Activated naive CD8-positive, alpha-beta T cell treated with anti-CD3 and anti-CD28 coated beads for 36 hours (primary cell): Measurements from ENCODE around the gene IFNA2. TPM values are rescaled to one million over a fixed set of nuclear protein-coding genes. Genes with fewer than 3 reads are reported as not detected.
A peak's percentile ranks its signal among the peaks of the same experiment; 100 is the strongest.

Experiments used
- DNase-seq: peaks from one replicate; pipeline ENCODE4 v3.0.0; 2021
- H3K27ac Mint-ChIP-seq: one replicate; pipeline ENCODE4 v1.8.0; 2022; ENCODE audit warnings: mild to moderate bottlenecking, moderate library complexity, mixed read lengths
- H3K27me3 Mint-ChIP-seq: one replicate; pipeline ENCODE4 v1.8.0; 2022; ENCODE audit warnings: mild to moderate bottlenecking, mixed read lengths
- H3K36me3 Mint-ChIP-seq: one replicate; pipeline ENCODE4 v1.8.0; 2021; ENCODE audit warnings: mild to moderate bottlenecking, mixed read lengths
- H3K4me1 Mint-ChIP-seq: one replicate; pipeline ENCODE4 v1.8.0; 2021; ENCODE audit warnings: mixed read lengths
- H3K4me3 Mint-ChIP-seq: one replicate; pipeline ENCODE4 v1.8.0; 2022; ENCODE audit warnings: mild to moderate bottlenecking, moderate library complexity, mixed read lengths
- H3K9me3 Mint-ChIP-seq: one replicate; pipeline ENCODE4 v1.8.0; 2022; ENCODE audit warnings: mixed read lengths
- total RNA-seq, 2 experiments: library from RNA; stranded (reverse); gene quantifications; one replicate each; pipeline ENCODE4 v1.2.3, GENCODE V29; 2021

Gene IFNA2
- total RNA-seq, 2 experiments from 2014 or later: not detected

GRCh38 chr9:21348430-21348970 is 36.7 kb downstream of the IFNA2 start:
- no peak overlapping the region for H3K27ac Mint-ChIP-seq
- no peak for DNase-seq
- H3K36me3 Mint-ChIP-seq: no peaks in the 10 kb centered on the region
- no peaks in the 10 kb centered on the region for H3K4me1 Mint-ChIP-seq
- H3K4me3 Mint-ChIP-seq: no peak overlapping the region
- H3K27me3 Mint-ChIP-seq: peaks cover 22% of the 10 kb centered on the region
- H3K9me3 Mint-ChIP-seq: no peaks in the 10 kb centered on the region

GRCh38 chr9:21340735-21341134 is 44.5 kb downstream of the IFNA2 start:
- peaks cover 10% of the 10 kb centered on the region for H3K4me1 Mint-ChIP-seq
- no peak for DNase-seq
- no peaks in the 10 kb centered on the region for H3K36me3 Mint-ChIP-seq
- H3K27me3 Mint-ChIP-seq: peaks cover 27% of the 10 kb centered on the region
- no peaks in the 10 kb centered on the region for H3K9me3 Mint-ChIP-seq
- no peak overlapping the region for H3K4me3 Mint-ChIP-seq
- H3K27ac Mint-ChIP-seq: no peak overlapping the region

- Mint-ChIP-seq H3K27ac (peak overlapping the region; percentile 22), H3K36me3 (peaks cover 24% of the 10 kb centered on the region), H3K9me3 (peaks cover 3% of the 10 kb centered on the region), H3K27me3 (no peaks in the 10 kb centered on the region), H3K4me1 (peaks cover 37% of the 10 kb centered on the region), H3K4me3 (no peak overlapping the region)
- DNase-seq: no peak
These were observed 48.7 kb downstream of the IFNA2 start for GRCh38 chr9:21336457-21336856.

- H3K27ac Mint-ChIP-seq: peak within 1 kb of the TSS; percentile 88
- H3K9me3 Mint-ChIP-seq: peaks cover 3% of the 10 kb centered on the region
- peak within 1 kb of the TSS; percentile 88 for H3K4me3 Mint-ChIP-seq
- H3K4me1 Mint-ChIP-seq: peaks cover 45% of the 10 kb centered on the region
- DNase-seq: peak; percentile 84
- no peaks in the 10 kb centered on the region for H3K27me3 Mint-ChIP-seq
- peaks cover 27% of the 10 kb centered on the region for H3K36me3 Mint-ChIP-seq
These were observed 50.2 kb downstream of the IFNA2 start, which contains the start of gene KLHL9 for GRCh38 chr9:21334701-21335632. KLHL9 (minus strand) TSS chr9:21335404; CDS start chr9:21334859, 545 bp downstream.

Other genes with a start within 250 kb of the IFNA2 start
- under 1 TPM in 1 of 2 experiments, not detected in 1; 0.10 TPM for gene IFNW1, start 243.6 kb downstream of the IFNA2 start, total RNA-seq
- not detected for gene IFNA21, start 218.7 kb downstream of the IFNA2 start, total RNA-seq
- gene IFNA4, start 197.8 kb downstream of the IFNA2 start, total RNA-seq: not detected
- not detected for gene IFNA7, start 183.2 kb downstream of the IFNA2 start, total RNA-seq
- not detected for gene IFNA10, start 178.3 kb downstream of the IFNA2 start, total RNA-seq
- not detected for gene IFNA16, start 168.1 kb downstream of the IFNA2 start, total RNA-seq
- not detected for gene IFNA17, start 157.2 kb downstream of the IFNA2 start, total RNA-seq
- gene IFNA14, start 145.4 kb downstream of the IFNA2 start, total RNA-seq: not detected
- gene IFNA5, start 80.1 kb downstream of the IFNA2 start, total RNA-seq: not detected
- 10 to 100 TPM; 13.6 to 14.2 TPM for gene KLHL9, start 50.0 kb downstream of the IFNA2 start, total RNA-seq
- not detected for gene IFNA6, start 34.5 kb downstream of the IFNA2 start, total RNA-seq
- not detected for gene IFNA13, start 17.3 kb downstream of the IFNA2 start, total RNA-seq
- gene IFNA8, start 23.7 kb upstream of the IFNA2 start, total RNA-seq: not detected
- gene IFNA1, start 55.0 kb upstream of the IFNA2 start, total RNA-seq: not detected
- gene IFNE, start 96.9 kb upstream of the IFNA2 start, total RNA-seq: not detected